Hepatocyte (in vitro differentiated cells): ENCODE data around the gene ARFGEF3. TPM values are rescaled to one million over a fixed set of nuclear protein-coding genes. Genes with fewer than 3 reads are reported as not detected.

Experiments used
- DNase-seq: peaks from one replicate; pipeline ENCODE4 v3.0.0-alpha.2; 2016; ENCODE audit warnings: low spot score
- H2AFZ ChIP-seq: fragments of 200-600 bp; sonication (generic); 2 replicates; pipeline ENCODE4 v1.6.0; 2016; ENCODE audit warnings: antibody characterized with exemption, mild to moderate bottlenecking
- H3K27ac ChIP-seq: fragments of 200-600 bp; sonication (generic); 2 replicates; pipeline ENCODE4 v1.5.1; 2016; ENCODE audit warnings: mild to moderate bottlenecking
- H3K27me3 ChIP-seq: fragments of 200-600 bp; sonication (generic); 2 replicates; pipeline ENCODE4 v1.6.1; 2016
- H3K36me3 ChIP-seq: fragments of 200-600 bp; sonication (generic); replicated peaks from 2 replicates; pipeline ENCODE4 v1.5.1; 2016; ENCODE audit warnings: low read depth; ENCODE audit not compliant: insufficient read depth
- H3K4me1 ChIP-seq: fragments of 200-600 bp; sonication (generic); 2 replicates; pipeline ENCODE4 v1.5.1; 2016; ENCODE audit warnings: mild to moderate bottlenecking, moderate library complexity; ENCODE audit not compliant: insufficient read depth
- H3K4me2 ChIP-seq: fragments of 200-600 bp; sonication (generic); 2 replicates; pipeline ENCODE4 v1.6.0; 2016
- H3K4me3 ChIP-seq: fragments of 200-600 bp; sonication (generic); 2 replicates; pipeline ENCODE4 v1.5.1; 2016; ENCODE audit warnings: mild to moderate bottlenecking
- H3K79me2 ChIP-seq: fragments of 200-600 bp; sonication (generic); 2 replicates; pipeline ENCODE4 v1.6.0; 2017; ENCODE audit warnings: mild to moderate bottlenecking
- H3K9me2 ChIP-seq: fragments of 200-600 bp; sonication (generic); replicated peaks from 2 replicates; pipeline ENCODE4 v1.6.0; 2017; ENCODE audit warnings: mild to moderate bottlenecking; ENCODE audit not compliant: insufficient read depth
- H3K9me3 ChIP-seq: fragments of 200-600 bp; sonication (generic); 2 replicates; pipeline ENCODE4 v1.5.1; 2016; ENCODE audit warnings: low read depth, mild to moderate bottlenecking
- H4K20me1 ChIP-seq: fragments of 200-600 bp; sonication (generic); 2 replicates; pipeline ENCODE4 v1.6.0; 2016; ENCODE audit warnings: mild to moderate bottlenecking; ENCODE audit not compliant: insufficient read depth, poor library complexity, severe bottlenecking
- EZH2 ChIP-seq: fragments of 200-600 bp; sonication (generic); IDR thresholded peaks from 2 replicates; pipeline ENCODE4 v1.6.1; 2016; ENCODE audit warnings: antibody characterized with exemption, mild to moderate bottlenecking, borderline replicate concordance
- EZH2phosphoT487 ChIP-seq: fragments of 200-600 bp; sonication (generic); IDR thresholded peaks from one replicate; pipeline ENCODE4 v1.6.1; 2018; ENCODE audit warnings: antibody characterized with exemption, mild to moderate bottlenecking, low read depth, moderate library complexity; ENCODE audit not compliant: unreplicated experiment, severe bottlenecking
- WGBS: methylation state at CpG from one replicate; pipeline ENCODE4 v1.1.6; 2016; ENCODE audit warnings: low lambda C conversion rate; ENCODE audit errors: missing lambda C conversion rate; 5-methylcytosine and 5-hydroxymethylcytosine counted together
- polyA plus RNA-seq: library from polyadenylated mRNA; unstranded; fragments of >200 nt; fragmentation: Nextera tagmentation; extraction: Ambion mirVana; gene quantifications from 2 replicates; pipeline ENCODE4 v1.2.1, GENCODE V29; 2016
- total RNA-seq: library from RNA; depleted of rRNA; stranded (reverse); fragments of >200 nt; gene quantifications from 2 replicates; pipeline ENCODE4 v1.2.3, GENCODE V29; 2014
- TF ChIP-seq, protein P1 (sequence below): fragments of 200-600 bp; sonication (generic); IDR thresholded peaks from 2 replicates; pipeline ENCODE4 v1.5.1; 2016; ENCODE audit warnings: antibody characterized with exemption, mild to moderate bottlenecking; ENCODE audit not compliant: poor library complexity

The ARFGEF3 gene
- total and polyA plus RNA-seq, 2 experiments from 2014 or later, result 0.83 to 3.9 TPM

DNA sequence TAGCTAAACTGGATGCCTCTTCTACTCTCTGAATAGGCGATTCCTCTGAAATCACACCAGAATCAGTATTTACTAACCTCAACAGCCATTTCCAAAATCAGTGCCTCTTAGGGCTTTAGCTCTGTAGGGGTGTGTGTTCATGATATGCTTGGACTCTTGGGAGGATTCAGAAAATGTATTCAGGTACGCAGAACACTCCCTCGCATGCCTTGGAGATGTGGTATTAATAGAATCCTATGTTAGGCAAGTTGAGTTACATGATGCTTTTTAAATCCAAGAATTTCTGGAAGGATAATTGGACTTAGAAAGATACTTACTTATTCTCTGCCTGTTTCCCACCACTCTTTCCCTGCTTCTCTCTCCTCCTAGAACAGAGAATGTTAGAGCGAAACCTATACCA lies 88.3 kb downstream of the ARFGEF3 start:
- WGBS, result 92% methylated on average over 4 of the region's 4 CpGs

DNA sequence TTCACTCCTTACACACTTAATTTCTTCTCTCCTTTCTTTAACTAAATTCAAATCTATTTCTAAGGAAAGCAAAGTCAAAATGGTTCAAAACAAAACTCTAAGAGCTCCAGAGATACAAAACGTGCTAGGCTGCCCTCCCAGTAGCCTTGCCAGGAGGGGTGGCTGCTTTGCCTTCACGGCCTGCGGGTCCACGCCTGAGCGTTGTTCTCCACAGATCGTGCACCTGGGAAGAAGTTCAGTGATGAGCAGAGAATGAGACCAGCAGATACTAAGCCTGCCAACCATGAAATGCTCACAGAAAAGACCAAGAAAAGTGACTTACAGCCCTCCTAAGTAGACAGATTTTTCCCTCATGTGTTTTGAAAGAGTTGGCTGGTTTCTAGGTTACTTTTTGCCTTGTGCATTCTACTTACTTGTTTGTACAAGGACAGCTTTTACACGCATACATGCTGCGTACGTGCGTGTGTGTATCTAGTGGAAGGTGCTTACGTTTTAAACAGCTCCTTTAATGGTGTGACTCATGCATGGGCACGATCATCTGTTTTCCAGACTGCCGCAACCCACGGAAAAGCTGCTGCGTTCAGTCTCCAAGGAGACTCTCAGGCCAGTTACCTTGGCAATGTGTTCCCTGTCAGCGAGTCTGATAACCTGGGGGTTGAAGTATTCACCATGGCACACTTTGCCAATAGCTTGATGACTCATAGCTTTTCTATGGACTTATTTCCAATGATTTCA lies 88.9 kb downstream of the ARFGEF3 start:
- no peaks in the 10 kb centered on the region for H3K27me3 ChIP-seq
- no peak overlapping the region for H3K4me3 ChIP-seq
- H4K20me1 ChIP-seq, result no peaks in the 10 kb centered on the region
- H2AFZ ChIP-seq, result no peak overlapping the region
- H3K36me3 ChIP-seq, result no peaks in the 10 kb centered on the region
- H3K4me1 ChIP-seq, result peaks cover 4% of the 10 kb centered on the region
- H3K27ac ChIP-seq, result peak overlapping the region; percentile 82
- no peaks in the 10 kb centered on the region for H3K79me2 ChIP-seq
- peak overlapping the region; percentile 3 for H3K4me2 ChIP-seq
- TF ChIP-seq EZH2, result no peak
- TF ChIP-seq EZH2phosphoT487, result no peak
- TF ChIP-seq, protein P1, sequence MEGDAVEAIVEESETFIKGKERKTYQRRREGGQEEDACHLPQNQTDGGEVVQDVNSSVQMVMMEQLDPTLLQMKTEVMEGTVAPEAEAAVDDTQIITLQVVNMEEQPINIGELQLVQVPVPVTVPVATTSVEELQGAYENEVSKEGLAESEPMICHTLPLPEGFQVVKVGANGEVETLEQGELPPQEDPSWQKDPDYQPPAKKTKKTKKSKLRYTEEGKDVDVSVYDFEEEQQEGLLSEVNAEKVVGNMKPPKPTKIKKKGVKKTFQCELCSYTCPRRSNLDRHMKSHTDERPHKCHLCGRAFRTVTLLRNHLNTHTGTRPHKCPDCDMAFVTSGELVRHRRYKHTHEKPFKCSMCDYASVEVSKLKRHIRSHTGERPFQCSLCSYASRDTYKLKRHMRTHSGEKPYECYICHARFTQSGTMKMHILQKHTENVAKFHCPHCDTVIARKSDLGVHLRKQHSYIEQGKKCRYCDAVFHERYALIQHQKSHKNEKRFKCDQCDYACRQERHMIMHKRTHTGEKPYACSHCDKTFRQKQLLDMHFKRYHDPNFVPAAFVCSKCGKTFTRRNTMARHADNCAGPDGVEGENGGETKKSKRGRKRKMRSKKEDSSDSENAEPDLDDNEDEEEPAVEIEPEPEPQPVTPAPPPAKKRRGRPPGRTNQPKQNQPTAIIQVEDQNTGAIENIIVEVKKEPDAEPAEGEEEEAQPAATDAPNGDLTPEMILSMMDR, result no peak
- H3K9me3 ChIP-seq, result no peaks in the 10 kb centered on the region
- DNase-seq, result peak; percentile 71
- 65% methylated on average over 16 of the region's 16 CpGs for WGBS
- H3K9me2 ChIP-seq, result no peaks in the 10 kb centered on the region

More for the DNA sequence above, 88.3 kb downstream of the ARFGEF3 start:
- Histone ChIP-seq H2AFZ (no peak overlapping the region), H4K20me1 (no peaks in the 10 kb centered on the region), H3K36me3 (no peaks in the 10 kb centered on the region), H3K79me2 (no peaks in the 10 kb centered on the region), H3K4me1 (peaks cover 4% of the 10 kb centered on the region), H3K4me2 (no peak overlapping the region), H3K4me3 (no peak overlapping the region), H3K27ac (peak overlapping the region; percentile 82), H3K27me3 (no peaks in the 10 kb centered on the region), H3K9me3 (no peaks in the 10 kb centered on the region), H3K9me2 (no peaks in the 10 kb centered on the region)
- TF ChIP-seq EZH2phosphoT487, result no peak
- no peak for TF ChIP-seq EZH2
- TF ChIP-seq, protein P1, result no peak
- no peak for DNase-seq

DNA sequence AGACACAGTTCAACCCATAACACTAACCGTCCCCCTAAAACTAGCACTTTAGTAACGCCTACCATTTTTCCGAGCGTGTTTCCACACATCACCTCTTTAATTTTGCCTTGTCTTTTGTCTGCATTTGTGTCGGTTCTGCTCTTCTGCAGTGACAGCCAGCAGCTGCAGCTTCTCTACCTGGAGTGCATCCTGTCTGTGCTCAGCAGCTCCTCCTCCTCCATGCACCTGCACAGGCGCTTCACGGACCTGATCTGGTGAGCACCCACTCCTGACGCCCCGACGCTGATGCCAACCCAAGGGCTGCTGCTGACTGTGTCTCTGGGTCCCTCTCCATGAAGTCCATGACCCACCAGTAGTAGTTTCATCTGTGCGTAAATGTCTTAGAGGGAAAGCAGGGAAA lies 92.0 kb downstream of the ARFGEF3 start:
- no peaks in the 10 kb centered on the region for H3K9me3 ChIP-seq
- H3K4me1 ChIP-seq, result peaks cover 4% of the 10 kb centered on the region
- WGBS, result 96% methylated on average over 11 of the region's 11 CpGs
- TF ChIP-seq, protein P1, result no peak
- TF ChIP-seq EZH2phosphoT487 (no peak), EZH2 (no peak)
- H3K9me2 ChIP-seq, result no peaks in the 10 kb centered on the region
- H4K20me1 ChIP-seq, result no peaks in the 10 kb centered on the region
- H3K36me3 ChIP-seq, result no peaks in the 10 kb centered on the region
- no peak for DNase-seq
- H3K79me2 ChIP-seq, result no peaks in the 10 kb centered on the region
- H3K27ac ChIP-seq, result no peak overlapping the region
- no peaks in the 10 kb centered on the region for H3K27me3 ChIP-seq
- H3K4me2 ChIP-seq, result no peak overlapping the region
- no peak overlapping the region for H3K4me3 ChIP-seq
- H2AFZ ChIP-seq, result no peak overlapping the region
